HEK293 (cell line): ENCODE measurements around the gene VKORC1.

Source experiments
- CTCF ChIA-PET: fragments of 350-600 bp; formaldehyde crosslinking; extraction: SDS; loops from one replicate; lab custom pipeline; 2021; ENCODE audit warnings: antibody characterized with exemption; lab: Yijun Ruan, JAX
- POLR2A ChIA-PET: fragments of 300-600 bp; formaldehyde crosslinking; extraction: SDS; loops from one replicate; lab custom pipeline; 2020; ENCODE audit warnings: antibody characterized with exemption, inconsistent platforms; lab: Yijun Ruan, JAX
- H3K27ac ChIP-seq: fragments of 200-500 bp; sonication (Bioruptor generic); 2 replicates; pipeline ENCODE4 v1.5.1; 2014; ENCODE audit warnings: low read depth, low read length, control low read depth, inconsistent platforms; ENCODE audit errors: extremely low read depth
- H3K36me3 ChIP-seq, 2 experiments: fragments of 200-500 bp in 1 of 2; sonication (Bioruptor generic) in 1 of 2; 1 replicate in 1 of 2; 2 replicates in 1 of 2; pipeline ENCODE4 v1.5.1; 2014 to 2017; ENCODE audit warnings: inconsistent platforms in 2 of 2, low read length in 2 of 2; ENCODE audit not compliant: control insufficient read depth in 2 of 2, insufficient read depth in 1 of 2
- H3K4me1 ChIP-seq: fragments of 200-500 bp; sonication (Bioruptor generic); 2 replicates; pipeline ENCODE4 v1.5.1; 2014; ENCODE audit warnings: mild to moderate bottlenecking, low read length, inconsistent platforms; ENCODE audit not compliant: control insufficient read depth, insufficient read depth
- H3K4me3 ChIP-seq: 2 replicates; pipeline ENCODE4 v1.5.1; 2011; ENCODE audit warnings: low read depth, mild to moderate bottlenecking, control low read depth, low read length, moderate library complexity
- H3K9me3 ChIP-seq: fragments of 200-500 bp; sonication (Bioruptor generic); 2 replicates; pipeline ENCODE4 v1.5.1; 2014; ENCODE audit warnings: low read depth, low read length, inconsistent platforms; ENCODE audit not compliant: control insufficient read depth, insufficient read depth
- HIC1 ChIP-seq: fragments of 450-650 bp; formaldehyde crosslinking; IDR thresholded peaks from 2 replicates; pipeline ENCODE4 v1.5.1; 2016; ENCODE audit warnings: missing biosample characterization, missing genetic modification characterization
- HOXD13 ChIP-seq: sonication (generic); formaldehyde crosslinking; IDR thresholded peaks from 2 replicates; pipeline ENCODE4 v1.8.0; 2022; ENCODE audit warnings: missing genetic modification reagents, borderline replicate concordance
- PRDM6 ChIP-seq: fragments of 450-650 bp; formaldehyde crosslinking; IDR thresholded peaks from 2 replicates; pipeline ENCODE4 v1.5.1; 2017; ENCODE audit warnings: missing biosample characterization, missing genetic modification characterization
- SCRT2 ChIP-seq: fragments of 450-650 bp; formaldehyde crosslinking; IDR thresholded peaks from 2 replicates; pipeline ENCODE4 v1.5.1; 2016; ENCODE audit warnings: missing biosample characterization, missing genetic modification characterization
- TSHZ1 ChIP-seq: fragments of 450-650 bp; formaldehyde crosslinking; IDR thresholded peaks from 2 replicates; pipeline ENCODE4 v1.5.1; 2016; ENCODE audit warnings: missing biosample characterization, missing genetic modification characterization, borderline replicate concordance
- ZBTB20 ChIP-seq: fragments of 450-650 bp; formaldehyde crosslinking; IDR thresholded peaks from 2 replicates; pipeline ENCODE4 v1.5.1; 2016; ENCODE audit warnings: missing biosample characterization, missing genetic modification characterization
- ZBTB26 ChIP-seq: fragments of 450-650 bp; formaldehyde crosslinking; optimal IDR thresholded peaks from 2 replicates; pipeline ENCODE3; 2016; ENCODE audit warnings: missing biosample characterization, mild to moderate bottlenecking, missing genetic modification characterization
- ZBTB8A ChIP-seq: fragments of 450-650 bp; formaldehyde crosslinking; IDR thresholded peaks from 2 replicates; pipeline ENCODE4 v1.5.1; 2016; ENCODE audit warnings: missing biosample characterization, missing genetic modification characterization
- ZNF174 ChIP-seq: fragments of 450-650 bp; formaldehyde crosslinking; IDR thresholded peaks from 2 replicates; pipeline ENCODE4 v1.5.0; 2017; ENCODE audit warnings: missing biosample characterization, mild to moderate bottlenecking, missing genetic modification characterization
- ZNF19 ChIP-seq: fragments of 450-650 bp; formaldehyde crosslinking; IDR thresholded peaks from 2 replicates; pipeline ENCODE4; 2016; ENCODE audit warnings: missing biosample characterization, missing genetic modification characterization, low read depth
- ZNF214 ChIP-seq: fragments of 450-650 bp; formaldehyde crosslinking; IDR thresholded peaks from 2 replicates; pipeline ENCODE4 v1.5.1; 2017; ENCODE audit warnings: missing biosample characterization, mild to moderate bottlenecking, missing genetic modification characterization, borderline replicate concordance
- ZNF24 ChIP-seq: fragments of 450-650 bp; formaldehyde crosslinking; IDR thresholded peaks from 2 replicates; pipeline ENCODE4 v1.5.1; 2016; ENCODE audit warnings: missing biosample characterization, missing genetic modification characterization
- ZNF580 ChIP-seq: fragments of 450-650 bp; formaldehyde crosslinking; IDR thresholded peaks from 2 replicates; pipeline ENCODE4 v1.5.1; 2016; ENCODE audit warnings: missing biosample characterization, missing genetic modification characterization
- ZNF596 ChIP-seq: fragments of 450-650 bp; IDR thresholded peaks from 2 replicates; pipeline ENCODE4 v1.5.0; 2018; ENCODE audit warnings: missing biosample characterization, mild to moderate bottlenecking, missing genetic modification characterization, moderate library complexity
- ZNF654 ChIP-seq: fragments of 450-650 bp; formaldehyde crosslinking; IDR thresholded peaks from 2 replicates; pipeline ENCODE4 v1.5.1; 2016; ENCODE audit warnings: low read depth, missing biosample characterization, missing genetic modification characterization
- ZNF692 ChIP-seq: fragments of 450-650 bp; formaldehyde crosslinking; IDR thresholded peaks from 2 replicates; pipeline ENCODE4 v1.5.1; 2016; ENCODE audit warnings: missing biosample characterization, missing genetic modification characterization
- ZNF777 ChIP-seq: fragments of 450-650 bp; formaldehyde crosslinking; IDR thresholded peaks from 2 replicates; pipeline ENCODE4 v1.5.1; 2017; ENCODE audit warnings: missing biosample characterization, missing genetic modification characterization, borderline replicate concordance
- ZNF792 ChIP-seq: fragments of 450-650 bp; formaldehyde crosslinking; IDR thresholded peaks from 2 replicates; pipeline ENCODE4 v1.5.1; 2016; ENCODE audit warnings: missing biosample characterization, missing genetic modification characterization
- ZNF843 ChIP-seq: fragments of 450-650 bp; formaldehyde crosslinking; IDR thresholded peaks from 2 replicates; pipeline ENCODE4 v1.5.1; 2016; ENCODE audit warnings: missing biosample characterization, missing genetic modification characterization
- ZSCAN5A ChIP-seq: fragments of 450-650 bp; formaldehyde crosslinking; IDR thresholded peaks from 2 replicates; pipeline ENCODE4 v1.5.1; 2016; ENCODE audit warnings: missing biosample characterization, missing genetic modification characterization

Gene VKORC1

GRCh38 chr16:31120129-31120528 lies 25.5 kb upstream of the VKORC1 start:
- Histone ChIP-seq H3K27ac (no peak overlapping the region), H3K9me3 (no peaks in the 10 kb centered on the region), H3K4me1 (peaks cover 4% of the 10 kb centered on the region; the same call in 1 of the 2 replicates), H3K4me3 (no peak overlapping the region)
- POLR2A ChIA-PET = interaction anchor here (0.7 kb wide), 1 partner anchor 61 kb away, joined by 4 read pairs; no protein-coding TSS in a partner anchor
- no peak for TF ChIP-seq ZNF654 (tag by site-specific recombination)
- no peak for TF ChIP-seq ZNF214 (tag by site-specific recombination)
- TF ChIP-seq ZNF580 (tag by site-specific recombination) = no peak
- TF ChIP-seq HOXD13 = no peak
- no peak for TF ChIP-seq ZNF692
- no peak for TF ChIP-seq ZBTB8A (tag by site-specific recombination)
- TF ChIP-seq ZBTB26 = no peak
- TF ChIP-seq PRDM6 (tag by site-specific recombination) = no peak
- TF ChIP-seq ZNF777 (tag by site-specific recombination) = no peak
- no peak for TF ChIP-seq ZNF792 (tag by site-specific recombination)
- TF ChIP-seq ZNF843 (tag by site-specific recombination) = no peak
- TF ChIP-seq SCRT2 = no peak
- TF ChIP-seq HIC1 (tag by site-specific recombination) = no peak
- no peak for TF ChIP-seq ZNF174
- TF ChIP-seq ZBTB20 = no peak
- no peak for TF ChIP-seq ZNF24
- TF ChIP-seq ZSCAN5A (tag by site-specific recombination) = no peak
- no peak for TF ChIP-seq ZNF19 (tag by site-specific recombination)
- no peak for TF ChIP-seq TSHZ1
- no peak for TF ChIP-seq ZNF596 (tag by site-specific recombination)
- TF ChIP-seq, all 188 proteins: peak for 0
- CTCF ChIA-PET = interaction anchor here (0.6 to 1.4 kb wide), 2 partner anchors 22 to 27 kb away, joined by 3 to 5 read pairs; no protein-coding TSS in a partner anchor
- H3K36me3 ChIP-seq = peaks cover 31 to 48% of the 10 kb centered on the region in 2 experiments
